Ishikawa (cell line): ENCODE measurements around the gene IL12RB1.

ENCODE experiments used
- CEBPB ChIP-seq: IDR thresholded peaks from 2 replicates; pipeline ENCODE4 v1.6.1; 2012
- CREB1 ChIP-seq: IDR thresholded peaks from 2 replicates; pipeline ENCODE4 v1.6.1; 2012; ENCODE audit warnings: low read depth
- EGR1 ChIP-seq: IDR thresholded peaks from 2 replicates; pipeline ENCODE4 v1.6.1; 2012
- EP300 ChIP-seq: IDR thresholded peaks from 2 replicates; pipeline ENCODE4 v1.6.1; 2012; ENCODE audit warnings: borderline replicate concordance
- FOXM1 ChIP-seq: IDR thresholded peaks from 2 replicates; pipeline ENCODE4 v1.6.1; 2012; ENCODE audit warnings: low read depth, borderline replicate concordance
- NFIC ChIP-seq: IDR thresholded peaks from 2 replicates; pipeline ENCODE4 v1.6.1; 2012
- RAD21 ChIP-seq: IDR thresholded peaks from 2 replicates; pipeline ENCODE4 v1.6.1; 2012; ENCODE audit warnings: low read depth
- TAF1 ChIP-seq: IDR thresholded peaks from 2 replicates; pipeline ENCODE4 v1.6.1; 2012; ENCODE audit warnings: low read depth, mild to moderate bottlenecking
- TCF12 ChIP-seq: IDR thresholded peaks from 2 replicates; pipeline ENCODE4 v1.6.1; 2012; ENCODE audit warnings: low read depth
- TEAD4 ChIP-seq: IDR thresholded peaks from 2 replicates; pipeline ENCODE4 v1.6.1; 2012
- YY1 ChIP-seq: IDR thresholded peaks from 2 replicates; pipeline ENCODE4 v1.6.1; 2012; ENCODE audit warnings: low read depth
- ZBTB7A ChIP-seq: IDR thresholded peaks from 2 replicates; pipeline ENCODE4 v1.6.1; 2012; ENCODE audit warnings: low read depth
- TF ChIP-seq, protein P1 (sequence below): IDR thresholded peaks from 2 replicates; pipeline ENCODE4 v1.6.1; 2012
- TF ChIP-seq, protein P2 (sequence below): IDR thresholded peaks from 2 replicates; pipeline ENCODE4 v1.6.1; 2012
- TF ChIP-seq, protein P3 (sequence below): IDR thresholded peaks from 2 replicates; pipeline ENCODE4 v1.6.1; 2012; ENCODE audit warnings: low read depth, mild to moderate bottlenecking

Gene IL12RB1

DNA sequence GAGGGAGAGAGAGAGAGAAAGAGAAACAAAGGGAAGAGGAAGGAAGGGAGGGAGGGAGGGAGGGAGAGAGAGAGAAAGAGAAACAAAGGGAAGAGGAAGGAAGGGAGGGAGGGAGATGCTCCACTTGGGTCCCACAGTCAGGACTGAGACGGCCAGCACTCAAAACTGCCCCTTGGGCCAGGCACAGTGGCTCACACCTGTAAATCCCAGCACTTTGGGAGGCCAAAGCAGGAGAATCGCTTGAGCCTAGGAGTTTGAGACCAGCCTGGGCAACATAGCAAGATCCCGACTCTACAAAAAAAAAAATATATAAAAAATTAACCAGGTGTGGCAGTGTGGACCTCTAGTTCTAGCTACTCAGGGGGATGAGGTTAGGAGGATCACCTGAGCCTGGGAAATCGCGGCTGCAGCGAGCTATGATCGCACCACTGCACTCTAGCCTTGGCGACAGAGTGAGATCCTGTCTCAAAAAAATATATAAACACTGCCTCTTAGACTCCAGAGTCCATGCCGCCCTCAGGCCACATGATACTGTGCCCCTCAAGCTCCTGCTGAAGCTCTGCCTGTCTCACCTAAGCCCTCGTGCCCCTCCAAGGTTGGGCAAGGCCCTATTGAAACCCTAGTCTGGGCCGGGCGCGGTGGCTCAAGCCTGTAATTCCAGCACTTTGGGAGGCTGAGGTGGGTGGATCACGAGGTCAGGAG, 70.4 kb downstream of the IL12RB1 start:
- TF ChIP-seq CEBPB: no peak
- TF ChIP-seq EP300: no peak
- TF ChIP-seq, protein P1, sequence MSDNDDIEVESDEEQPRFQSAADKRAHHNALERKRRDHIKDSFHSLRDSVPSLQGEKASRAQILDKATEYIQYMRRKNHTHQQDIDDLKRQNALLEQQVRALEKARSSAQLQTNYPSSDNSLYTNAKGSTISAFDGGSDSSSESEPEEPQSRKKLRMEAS: no peak

DNA sequence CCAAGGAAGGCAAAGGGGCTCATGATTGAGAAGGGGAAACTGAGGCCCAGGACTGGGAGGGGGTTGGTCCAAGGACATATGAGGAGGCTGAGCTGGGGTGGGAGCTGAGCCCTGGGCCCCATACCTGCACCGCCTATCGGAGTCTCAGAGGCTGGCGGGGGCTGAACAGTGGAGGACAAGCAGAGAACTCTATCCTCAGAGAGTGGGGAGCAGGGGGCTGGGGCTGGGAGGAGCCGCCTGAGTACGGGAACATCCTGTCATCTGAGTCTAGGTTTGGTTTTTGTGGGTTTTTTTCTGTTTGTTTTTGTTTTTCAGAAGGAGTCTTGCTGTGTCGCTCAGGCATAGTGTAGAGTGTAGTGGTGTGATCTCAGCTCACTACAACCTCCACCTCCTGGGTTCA, 72.5 kb downstream of the IL12RB1 start:
- TF ChIP-seq NFIC (no peak), YY1 (no peak), EP300 (no peak), FOXM1 (no peak), CREB1 (no peak), CEBPB (no peak), TAF1 (no peak), EGR1 (no peak), TEAD4 (no peak), TCF12 (no peak), RAD21 (no peak), ZBTB7A (no peak)
- TF ChIP-seq, protein P1: no peak
- TF ChIP-seq, protein P2, sequence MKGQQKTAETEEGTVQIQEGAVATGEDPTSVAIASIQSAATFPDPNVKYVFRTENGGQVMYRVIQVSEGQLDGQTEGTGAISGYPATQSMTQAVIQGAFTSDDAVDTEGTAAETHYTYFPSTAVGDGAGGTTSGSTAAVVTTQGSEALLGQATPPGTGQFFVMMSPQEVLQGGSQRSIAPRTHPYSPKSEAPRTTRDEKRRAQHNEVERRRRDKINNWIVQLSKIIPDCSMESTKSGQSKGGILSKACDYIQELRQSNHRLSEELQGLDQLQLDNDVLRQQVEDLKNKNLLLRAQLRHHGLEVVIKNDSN: no peak
- TF ChIP-seq, protein P3, sequence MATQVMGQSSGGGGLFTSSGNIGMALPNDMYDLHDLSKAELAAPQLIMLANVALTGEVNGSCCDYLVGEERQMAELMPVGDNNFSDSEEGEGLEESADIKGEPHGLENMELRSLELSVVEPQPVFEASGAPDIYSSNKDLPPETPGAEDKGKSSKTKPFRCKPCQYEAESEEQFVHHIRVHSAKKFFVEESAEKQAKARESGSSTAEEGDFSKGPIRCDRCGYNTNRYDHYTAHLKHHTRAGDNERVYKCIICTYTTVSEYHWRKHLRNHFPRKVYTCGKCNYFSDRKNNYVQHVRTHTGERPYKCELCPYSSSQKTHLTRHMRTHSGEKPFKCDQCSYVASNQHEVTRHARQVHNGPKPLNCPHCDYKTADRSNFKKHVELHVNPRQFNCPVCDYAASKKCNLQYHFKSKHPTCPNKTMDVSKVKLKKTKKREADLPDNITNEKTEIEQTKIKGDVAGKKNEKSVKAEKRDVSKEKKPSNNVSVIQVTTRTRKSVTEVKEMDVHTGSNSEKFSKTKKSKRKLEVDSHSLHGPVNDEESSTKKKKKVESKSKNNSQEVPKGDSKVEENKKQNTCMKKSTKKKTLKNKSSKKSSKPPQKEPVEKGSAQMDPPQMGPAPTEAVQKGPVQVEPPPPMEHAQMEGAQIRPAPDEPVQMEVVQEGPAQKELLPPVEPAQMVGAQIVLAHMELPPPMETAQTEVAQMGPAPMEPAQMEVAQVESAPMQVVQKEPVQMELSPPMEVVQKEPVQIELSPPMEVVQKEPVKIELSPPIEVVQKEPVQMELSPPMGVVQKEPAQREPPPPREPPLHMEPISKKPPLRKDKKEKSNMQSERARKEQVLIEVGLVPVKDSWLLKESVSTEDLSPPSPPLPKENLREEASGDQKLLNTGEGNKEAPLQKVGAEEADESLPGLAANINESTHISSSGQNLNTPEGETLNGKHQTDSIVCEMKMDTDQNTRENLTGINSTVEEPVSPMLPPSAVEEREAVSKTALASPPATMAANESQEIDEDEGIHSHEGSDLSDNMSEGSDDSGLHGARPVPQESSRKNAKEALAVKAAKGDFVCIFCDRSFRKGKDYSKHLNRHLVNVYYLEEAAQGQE: no peak

DNA sequence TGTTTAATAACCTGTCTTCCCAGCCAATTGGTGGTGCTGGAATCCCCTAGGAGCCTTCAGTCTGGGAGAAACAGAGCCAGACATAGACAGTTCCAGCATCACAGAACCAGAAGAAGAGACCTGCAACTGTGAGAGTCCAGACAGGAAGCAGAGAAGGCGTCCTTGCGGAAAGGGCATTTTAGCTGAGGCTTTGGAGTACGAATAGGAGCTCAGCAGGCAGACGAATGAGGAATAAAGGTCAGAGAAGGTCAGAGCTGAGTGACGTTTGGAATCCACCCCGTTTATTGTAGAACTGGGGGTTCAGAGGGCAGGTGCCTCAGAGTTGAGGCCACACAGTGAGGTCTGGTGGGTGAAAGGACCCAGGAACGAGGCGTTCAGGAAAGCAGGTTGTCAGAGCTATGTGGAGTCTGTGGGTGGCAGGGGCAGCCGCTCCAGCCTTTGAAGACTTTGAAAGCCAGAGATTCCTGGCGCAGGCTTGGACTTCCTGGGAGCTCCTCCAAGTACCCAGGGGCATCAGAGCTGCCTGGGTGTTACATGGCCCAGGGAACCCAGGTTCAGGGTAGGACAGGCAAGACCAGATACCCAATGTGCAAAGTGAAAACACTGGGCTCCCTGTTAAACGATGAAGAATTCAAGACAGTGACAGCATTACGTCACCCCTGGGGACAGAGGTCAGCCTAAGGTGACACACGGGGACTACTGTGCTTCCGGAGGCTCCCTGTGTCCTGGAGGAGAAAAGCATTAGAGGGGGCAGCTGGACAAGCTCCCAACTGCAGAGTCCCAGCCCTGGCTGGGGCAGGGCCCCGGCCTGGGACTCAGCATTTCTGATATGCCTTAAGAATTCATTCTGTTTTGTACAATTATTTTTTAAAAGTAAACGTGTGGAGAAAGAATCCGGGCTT, 73.3 kb downstream of the IL12RB1 start:
- TF ChIP-seq CEBPB (no peak), TCF12 (no peak), FOXM1 (no peak), RAD21 (no peak), YY1 (no peak), EP300 (no peak), CREB1 (no peak), NFIC (no peak)
- TF ChIP-seq, protein P1: no peak
- TF ChIP-seq, protein P2: no peak

DNA sequence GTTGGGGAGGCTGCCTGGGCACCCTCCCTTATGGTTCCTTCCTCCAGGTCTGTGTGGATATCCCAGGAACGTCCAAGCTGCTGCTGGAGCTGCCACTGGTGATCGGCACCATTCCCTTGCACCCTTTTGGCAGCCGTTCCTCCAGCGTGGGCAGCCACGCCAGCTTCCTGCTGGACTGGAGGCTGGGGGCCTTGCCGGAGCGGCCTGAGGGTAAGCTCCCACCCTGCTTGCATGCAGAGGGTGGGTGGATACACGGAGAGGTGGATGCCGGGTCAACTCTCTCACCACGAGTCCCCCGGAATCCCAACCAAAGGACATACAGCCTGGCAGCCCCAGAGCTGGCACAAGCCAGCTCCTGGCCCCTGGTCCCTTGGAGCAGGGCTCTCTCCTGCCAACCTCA, 76.6 kb downstream of the IL12RB1 start:
- TF ChIP-seq TCF12: no peak
- no peak for TF ChIP-seq ZBTB7A
- no peak for TF ChIP-seq FOXM1
- TF ChIP-seq EGR1: no peak
- TF ChIP-seq CREB1: no peak
- TF ChIP-seq EP300: no peak
- TF ChIP-seq, protein P2: no peak
- TF ChIP-seq YY1: no peak

DNA sequence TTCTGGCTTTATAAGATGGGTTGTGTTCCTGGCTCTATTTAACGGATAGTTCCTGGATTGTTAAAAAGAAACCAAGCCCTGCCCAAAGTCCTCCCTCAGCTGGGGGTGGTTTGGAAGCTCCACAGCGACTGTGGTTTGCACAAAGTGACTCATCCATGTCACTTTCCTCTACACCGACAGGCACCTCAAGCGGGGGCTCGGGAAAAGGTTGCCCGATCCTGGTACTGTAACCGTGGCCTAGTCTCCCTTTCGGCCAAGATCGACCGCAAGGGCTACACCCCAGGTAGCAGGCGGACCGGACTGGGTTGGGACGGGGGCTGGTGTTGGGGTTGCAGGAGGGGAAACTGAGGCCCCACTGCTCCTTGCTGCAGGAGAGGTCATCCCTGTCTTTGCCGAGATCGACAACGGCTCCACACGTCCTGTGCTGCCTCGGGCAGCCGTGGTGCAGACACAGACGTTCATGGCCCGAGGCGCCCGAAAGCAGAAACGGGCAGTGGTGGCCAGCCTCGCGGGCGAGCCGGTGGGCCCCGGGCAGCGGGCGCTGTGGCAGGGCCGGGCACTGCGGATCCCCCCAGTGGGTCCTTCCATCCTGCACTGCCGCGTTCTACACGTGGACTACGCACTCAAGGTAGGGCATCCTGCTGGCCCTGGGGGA, 77.2 kb downstream of the IL12RB1 start:
- TF ChIP-seq CEBPB (no peak), YY1 (no peak), FOXM1 (no peak), RAD21 (no peak), EGR1 (no peak), EP300 (no peak), NFIC (no peak), TEAD4 (no peak), TAF1 (no peak), CREB1 (no peak)
- TF ChIP-seq, protein P1: no peak
